IPS-15b (cell line): Measurements from ENCODE around the gene SLC29A3.

Experiments
- H3K27me3 ChIP-seq: one replicate; pipeline ENCODE4 v1.6.1; 2013; ENCODE audit warnings: low read length; ENCODE audit not compliant: control insufficient read depth, insufficient read depth
- H3K36me3 ChIP-seq: one replicate; pipeline ENCODE4 v1.6.1; 2013; ENCODE audit warnings: low read length; ENCODE audit not compliant: control insufficient read depth, insufficient read depth
- H3K4me1 ChIP-seq: one replicate; pipeline ENCODE4 v1.6.1; 2013; ENCODE audit warnings: mild to moderate bottlenecking, low read length; ENCODE audit not compliant: control insufficient read depth, insufficient read depth
- H3K4me3 ChIP-seq: one replicate; pipeline ENCODE4 v1.5.1; 2013; ENCODE audit warnings: low read depth, low read length
- H3K9ac ChIP-seq: one replicate; pipeline ENCODE4 v1.6.1; 2013; ENCODE audit warnings: low read depth, mild to moderate bottlenecking, low read length
- H3K9me3 ChIP-seq: one replicate; pipeline ENCODE4 v1.6.1; 2013; ENCODE audit warnings: mild to moderate bottlenecking, low read length; ENCODE audit not compliant: control insufficient read depth, insufficient read depth

Gene SLC29A3

GRCh38 chr10:71285986-71286385 is 33.1 kb upstream of the SLC29A3 start:
- no peak overlapping the region for H3K4me3 ChIP-seq
- no peaks in the 10 kb centered on the region for H3K9me3 ChIP-seq
- H3K9ac ChIP-seq = no peak overlapping the region

GRCh38 chr10:71286521-71287294 is 32.4 kb upstream of the SLC29A3 start:
- Histone ChIP-seq H3K4me3 (no peak overlapping the region), H3K36me3 (peaks cover 47% of the 10 kb centered on the region), H3K27me3 (no peaks in the 10 kb centered on the region), H3K9me3 (no peaks in the 10 kb centered on the region), H3K9ac (no peak overlapping the region), H3K4me1 (no peaks in the 10 kb centered on the region)

More at GRCh38 chr10:71285986-71286385, 33.1 kb upstream of the SLC29A3 start:
- H3K4me1 ChIP-seq = no peaks in the 10 kb centered on the region
- peaks cover 41% of the 10 kb centered on the region for H3K36me3 ChIP-seq
- H3K27me3 ChIP-seq = no peaks in the 10 kb centered on the region

GRCh38 chr10:71287456-71287855 is 31.6 kb upstream of the SLC29A3 start:
- Histone ChIP-seq H3K9ac (no peak overlapping the region), H3K9me3 (no peaks in the 10 kb centered on the region), H3K27me3 (no peaks in the 10 kb centered on the region), H3K4me3 (no peak overlapping the region), H3K4me1 (no peaks in the 10 kb centered on the region), H3K36me3 (peaks cover 50% of the 10 kb centered on the region)

- no peaks in the 10 kb centered on the region for H3K9me3 ChIP-seq
- no peaks in the 10 kb centered on the region for H3K27me3 ChIP-seq
- no peaks in the 10 kb centered on the region for H3K4me1 ChIP-seq
- H3K9ac ChIP-seq = no peak overlapping the region
- no peak overlapping the region for H3K4me3 ChIP-seq
- H3K36me3 ChIP-seq = peaks cover 56% of the 10 kb centered on the region
Observed at GRCh38 chr10:71288461-71288860, 30.6 kb upstream of the SLC29A3 start.

GRCh38 chr10:71289421-71290130 is 29.5 kb upstream of the SLC29A3 start:
- Histone ChIP-seq H3K36me3 (peaks cover 63% of the 10 kb centered on the region), H3K9me3 (no peaks in the 10 kb centered on the region), H3K4me3 (no peak overlapping the region), H3K9ac (no peak overlapping the region), H3K4me1 (no peaks in the 10 kb centered on the region), H3K27me3 (no peaks in the 10 kb centered on the region)

GRCh38 chr10:71290331-71290730 is 28.7 kb upstream of the SLC29A3 start:
- no peak overlapping the region for H3K4me3 ChIP-seq
- H3K9me3 ChIP-seq = no peaks in the 10 kb centered on the region
- no peaks in the 10 kb centered on the region for H3K27me3 ChIP-seq
- H3K9ac ChIP-seq = no peak overlapping the region
- H3K36me3 ChIP-seq = peaks cover 69% of the 10 kb centered on the region
- H3K4me1 ChIP-seq = no peaks in the 10 kb centered on the region

GRCh38 chr10:71290806-71291527 is 28.1 kb upstream of the SLC29A3 start:
- Histone ChIP-seq H3K9me3 (no peaks in the 10 kb centered on the region), H3K36me3 (peaks cover 74% of the 10 kb centered on the region), H3K9ac (no peak overlapping the region), H3K4me1 (no peaks in the 10 kb centered on the region), H3K27me3 (no peaks in the 10 kb centered on the region), H3K4me3 (no peak overlapping the region)

- Histone ChIP-seq H3K9ac (no peak overlapping the region), H3K4me3 (no peak overlapping the region), H3K36me3 (peaks cover 79% of the 10 kb centered on the region), H3K9me3 (no peaks in the 10 kb centered on the region), H3K4me1 (no peaks in the 10 kb centered on the region), H3K27me3 (no peaks in the 10 kb centered on the region)
Observed at GRCh38 chr10:71291528-71291900, 27.5 kb upstream of the SLC29A3 start.

GRCh38 chr10:71292624-71293445 is 26.2 kb upstream of the SLC29A3 start:
- no peaks in the 10 kb centered on the region for H3K27me3 ChIP-seq
- no peaks in the 10 kb centered on the region for H3K4me1 ChIP-seq
- no peak overlapping the region for H3K9ac ChIP-seq
- H3K36me3 ChIP-seq = peaks cover 78% of the 10 kb centered on the region
- H3K9me3 ChIP-seq = no peaks in the 10 kb centered on the region
- no peak overlapping the region for H3K4me3 ChIP-seq

GRCh38 chr10:71293446-71294084 is 25.5 kb upstream of the SLC29A3 start:
- Histone ChIP-seq H3K27me3 (no peaks in the 10 kb centered on the region), H3K4me3 (no peak overlapping the region), H3K9ac (no peak overlapping the region), H3K36me3 (peaks cover 75% of the 10 kb centered on the region), H3K9me3 (no peaks in the 10 kb centered on the region), H3K4me1 (no peaks in the 10 kb centered on the region)

GRCh38 chr10:71294091-71294561 is 24.9 kb upstream of the SLC29A3 start:
- Histone ChIP-seq H3K9ac (no peak overlapping the region), H3K4me3 (no peak overlapping the region), H3K9me3 (no peaks in the 10 kb centered on the region), H3K27me3 (no peaks in the 10 kb centered on the region), H3K36me3 (peaks cover 75% of the 10 kb centered on the region), H3K4me1 (no peaks in the 10 kb centered on the region)
